ENCODE data around the gene CDK6.

The CDK6 gene

GRCh38 chr7:92669616-92670165 is 166.7 kb downstream of the CDK6 start:
- Histone ChIP-seq H3K4me1 (ENCODE audit: control extremely low read depth in 1 of 4, control insufficient read depth in 4 of 4, insufficient read depth in 4 of 4, low read length in 3 of 4) (peaks cover 0 to 24% (median 7%) of the 10 kb centered on the region in 4 experiments), H3K27ac (ENCODE audit: insufficient read depth in 1 of 2, low read depth in 1 of 2, low read length in 2 of 2, poor library complexity in 1 of 2, severe bottlenecking in 2 of 2) (no peak overlapping the region), H3K36me3 (ENCODE audit: control insufficient read depth in 4 of 4, insufficient read depth in 4 of 4, low read length in 3 of 4) (peaks cover 30 to 76% (median 60%) of the 10 kb centered on the region in 4 experiments), H3K9me3 (ENCODE audit: control extremely low read depth in 1 of 5, control insufficient read depth in 4 of 5, insufficient read depth in 2 of 5, low read depth in 1 of 5, low read length in 4 of 5) (peaks cover 0 to 2% (median 0%) of the 10 kb centered on the region in 5 experiments), H3K4me3 (ENCODE audit: control insufficient read depth in 1 of 7, extremely low read depth in 1 of 7, insufficient read depth in 4 of 7, low read depth in 2 of 7, low read length in 6 of 7) (no peak overlapping the region), H3K27me3 (replicated peaks in 2 of 5; ENCODE audit: control insufficient read depth in 4 of 5, insufficient read depth in 5 of 5, low read length in 4 of 5) (no peaks in the 10 kb centered on the region)
- WGBS (ENCODE audit: insufficient coverage): 100% methylated on average over 1 of the region's 3 CpGs
- ChIA-PET CTCF (no interaction called here), POLR2A (no interaction called here)
- DNase-seq: no peak

GRCh38 chr7:92668564-92668963 is 167.8 kb downstream of the CDK6 start:
- ChIA-PET POLR2A (no interaction called here), CTCF (interaction anchor here (1.1 kb wide), 1 partner anchor 24 kb away, joined by 3 read pairs; no protein-coding TSS in a partner anchor)
- H3K4me3 ChIP-seq (ENCODE audit: control insufficient read depth in 1 of 7, extremely low read depth in 1 of 7, insufficient read depth in 4 of 7, low read depth in 2 of 7, low read length in 6 of 7): no peak overlapping the region
- H3K27ac ChIP-seq (ENCODE audit: insufficient read depth in 1 of 2, low read depth in 1 of 2, low read length in 2 of 2, poor library complexity in 1 of 2, severe bottlenecking in 2 of 2): peak overlapping the region in 1 of 2 experiments; percentile 8
- H3K27me3 ChIP-seq (replicated peaks in 2 of 5; ENCODE audit: control insufficient read depth in 4 of 5, insufficient read depth in 5 of 5, low read length in 4 of 5): no peaks in the 10 kb centered on the region
- peaks cover 0 to 2% (median 0%) of the 10 kb centered on the region in 5 experiments for H3K9me3 ChIP-seq (ENCODE audit: control extremely low read depth in 1 of 5, control insufficient read depth in 4 of 5, insufficient read depth in 2 of 5, low read depth in 1 of 5, low read length in 4 of 5)
- H3K36me3 ChIP-seq (ENCODE audit: control insufficient read depth in 4 of 4, insufficient read depth in 4 of 4, low read length in 3 of 4): peaks cover 28 to 81% (median 61%) of the 10 kb centered on the region in 4 experiments
- no peak for DNase-seq
- peaks cover 0 to 27% (median 3%) of the 10 kb centered on the region in 4 experiments for H3K4me1 ChIP-seq (ENCODE audit: control extremely low read depth in 1 of 4, control insufficient read depth in 4 of 4, insufficient read depth in 4 of 4, low read length in 3 of 4)

DNA sequence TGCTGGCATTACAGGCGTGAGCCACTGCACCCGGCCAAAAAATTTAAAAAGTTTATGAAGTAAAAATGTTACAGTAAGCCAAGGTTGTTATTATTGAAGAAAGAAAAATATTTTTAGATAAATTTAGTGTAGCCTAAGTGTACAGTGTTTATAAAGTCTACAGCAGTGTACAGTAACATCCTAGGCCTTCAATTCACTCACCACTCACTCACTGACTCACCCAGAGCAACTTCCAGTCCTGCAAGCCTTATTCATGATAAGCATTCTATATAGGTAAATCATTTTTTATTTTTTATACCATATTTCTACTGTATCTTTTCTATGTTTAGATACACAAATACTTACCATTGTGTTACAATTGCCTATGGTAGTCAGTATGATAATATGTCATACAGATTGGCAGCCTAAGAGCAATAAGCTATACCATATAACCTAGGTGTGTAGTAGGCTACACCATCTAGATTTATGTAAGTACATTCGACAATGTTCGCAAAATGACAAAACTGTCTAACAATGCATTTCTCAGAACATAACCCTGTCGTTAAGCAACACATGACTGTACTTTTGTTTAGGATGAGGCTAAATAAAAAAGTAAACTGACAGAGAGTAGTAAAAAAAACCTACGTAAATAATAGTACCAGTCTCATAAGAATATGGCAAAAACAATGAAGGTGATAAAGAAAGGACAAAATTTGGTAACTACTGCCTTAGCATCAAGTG is 168.4 kb downstream of the CDK6 start:
- no peak overlapping the region for H3K27ac ChIP-seq (ENCODE audit: insufficient read depth in 1 of 2, low read depth in 1 of 2, low read length in 2 of 2, poor library complexity in 1 of 2, severe bottlenecking in 2 of 2)
- H3K4me1 ChIP-seq (ENCODE audit: control extremely low read depth in 1 of 4, control insufficient read depth in 4 of 4, insufficient read depth in 4 of 4, low read length in 3 of 4): peaks cover 0 to 31% (median 3%) of the 10 kb centered on the region in 4 experiments
- DNase-seq: no peak
- peaks cover 0 to under 1% (median 0%) of the 10 kb centered on the region in 5 experiments for H3K9me3 ChIP-seq (ENCODE audit: control extremely low read depth in 1 of 5, control insufficient read depth in 4 of 5, insufficient read depth in 2 of 5, low read depth in 1 of 5, low read length in 4 of 5)
- ChIA-PET POLR2A (interaction anchor here (1.8 kb wide), 1 partner anchor 23 kb away, joined by 5 read pairs; no protein-coding TSS in a partner anchor), CTCF (interaction anchor here (1.1 to 1.2 kb wide), 2 partner anchors 13 to 23 kb away, joined by 3 read pairs; no protein-coding TSS in a partner anchor)
- WGBS (ENCODE audit: insufficient coverage): 100% methylated on average over 2 of the region's 6 CpGs
- peaks cover 27 to 83% (median 58%) of the 10 kb centered on the region in 4 experiments for H3K36me3 ChIP-seq (ENCODE audit: control insufficient read depth in 4 of 4, insufficient read depth in 4 of 4, low read length in 3 of 4)
- H3K27me3 ChIP-seq (replicated peaks in 2 of 5; ENCODE audit: control insufficient read depth in 4 of 5, insufficient read depth in 5 of 5, low read length in 4 of 5): no peaks in the 10 kb centered on the region
- no peak overlapping the region for H3K4me3 ChIP-seq (ENCODE audit: control insufficient read depth in 1 of 7, extremely low read depth in 1 of 7, insufficient read depth in 4 of 7, low read depth in 2 of 7, low read length in 6 of 7)

DNA sequence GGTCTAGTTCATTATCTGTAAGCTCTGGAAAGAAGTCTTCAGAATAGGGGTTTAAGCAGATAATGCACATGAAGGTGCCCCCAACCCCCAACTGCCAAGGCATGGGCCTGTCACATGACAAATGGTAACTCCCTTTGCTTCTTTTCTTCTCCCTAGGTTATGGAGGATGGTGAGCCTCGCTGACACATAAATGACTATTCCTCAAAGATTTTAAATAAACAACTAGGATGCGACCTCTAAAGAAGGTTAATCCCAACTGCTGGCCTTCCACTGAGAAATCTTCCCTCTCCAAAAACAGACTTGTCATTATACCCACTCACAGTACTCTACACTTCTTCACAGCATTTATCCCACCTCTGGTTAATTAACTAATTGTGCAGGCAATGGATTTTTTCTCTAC is 170.4 kb downstream of the CDK6 start:
- Histone ChIP-seq H3K27me3 (replicated peaks in 2 of 5; ENCODE audit: control insufficient read depth in 4 of 5, insufficient read depth in 5 of 5, low read length in 4 of 5) (no peaks in the 10 kb centered on the region), H3K4me1 (ENCODE audit: control extremely low read depth in 1 of 4, control insufficient read depth in 4 of 4, insufficient read depth in 4 of 4, low read length in 3 of 4) (peaks cover 1 to 35% (median 3%) of the 10 kb centered on the region in 4 experiments), H3K36me3 (ENCODE audit: control insufficient read depth in 4 of 4, insufficient read depth in 4 of 4, low read length in 3 of 4) (peaks cover 24 to 84% (median 58%) of the 10 kb centered on the region in 4 experiments), H3K4me3 (ENCODE audit: control insufficient read depth in 1 of 7, extremely low read depth in 1 of 7, insufficient read depth in 4 of 7, low read depth in 2 of 7, low read length in 6 of 7) (no peak overlapping the region), H3K9me3 (ENCODE audit: control extremely low read depth in 1 of 5, control insufficient read depth in 4 of 5, insufficient read depth in 2 of 5, low read depth in 1 of 5, low read length in 4 of 5) (no peaks in the 10 kb centered on the region), H3K27ac (ENCODE audit: insufficient read depth in 1 of 2, low read depth in 1 of 2, low read length in 2 of 2, poor library complexity in 1 of 2, severe bottlenecking in 2 of 2) (peak overlapping the region in 1 of 2 experiments; percentile 40)
- WGBS (ENCODE audit: insufficient coverage): 94% methylated on average over 2 of the region's 2 CpGs
- ChIA-PET CTCF (interaction anchor here (1.8 kb wide), 1 partner anchor 9 kb away, joined by 8 read pairs; no protein-coding TSS in a partner anchor), POLR2A (no interaction called here)
- DNase-seq: no peak

DNA sequence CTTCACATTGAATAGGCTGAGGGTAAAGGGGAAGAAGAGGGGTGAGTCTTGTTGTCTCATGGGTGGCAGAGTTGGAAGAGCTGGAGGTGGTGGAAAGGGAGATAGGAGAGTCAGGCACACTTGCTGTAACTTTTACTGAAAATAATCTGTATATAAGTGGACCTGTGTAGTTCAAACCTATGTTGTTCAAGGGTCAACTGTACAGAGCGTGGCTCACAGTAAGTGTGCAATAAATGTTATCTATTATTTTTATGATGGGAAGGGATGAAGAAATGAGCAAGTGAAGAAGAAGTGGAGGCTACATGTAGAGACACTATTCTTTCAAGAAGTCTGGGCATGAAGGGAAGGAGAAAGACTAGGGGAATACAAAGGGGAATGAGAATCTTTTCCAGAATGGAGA is 174.7 kb downstream of the CDK6 start:
- POLR2A ChIA-PET: no interaction called here
- peak in 1 of 3 donors; percentile 44 for DNase-seq
- Histone ChIP-seq H3K27me3 (replicated peaks in 2 of 5; ENCODE audit: control insufficient read depth in 4 of 5, insufficient read depth in 5 of 5, low read length in 4 of 5) (no peaks in the 10 kb centered on the region), H3K36me3 (ENCODE audit: control insufficient read depth in 4 of 4, insufficient read depth in 4 of 4, low read length in 3 of 4) (peaks cover 20 to 69% (median 51%) of the 10 kb centered on the region in 4 experiments), H3K4me3 (ENCODE audit: control insufficient read depth in 1 of 7, extremely low read depth in 1 of 7, insufficient read depth in 4 of 7, low read depth in 2 of 7, low read length in 6 of 7) (no peak overlapping the region), H3K27ac (ENCODE audit: insufficient read depth in 1 of 2, low read depth in 1 of 2, low read length in 2 of 2, poor library complexity in 1 of 2, severe bottlenecking in 2 of 2) (peak overlapping the region in 1 of 2 experiments; percentile 46), H3K9me3 (ENCODE audit: control extremely low read depth in 1 of 5, control insufficient read depth in 4 of 5, insufficient read depth in 2 of 5, low read depth in 1 of 5, low read length in 4 of 5) (no peaks in the 10 kb centered on the region), H3K4me1 (ENCODE audit: control extremely low read depth in 1 of 4, control insufficient read depth in 4 of 4, insufficient read depth in 4 of 4, low read length in 3 of 4) (peaks cover 9 to 75% (median 32%) of the 10 kb centered on the region in 4 experiments)
- 100% methylated on average over 1 of the region's 1 CpG for WGBS (ENCODE audit: insufficient coverage)
- CTCF ChIA-PET: interaction anchor here (0.6 to 2.7 kb wide), 5 partner anchors 12 to 171 kb away, joined by 3 to 10 read pairs (median 4); no protein-coding TSS in a partner anchor

- Histone ChIP-seq H3K27me3 (replicated peaks in 2 of 5; ENCODE audit: control insufficient read depth in 4 of 5, insufficient read depth in 5 of 5, low read length in 4 of 5) (no peaks in the 10 kb centered on the region), H3K4me1 (ENCODE audit: control extremely low read depth in 1 of 4, control insufficient read depth in 4 of 4, insufficient read depth in 4 of 4, low read length in 3 of 4) (peaks cover 20 to 82% (median 46%) of the 10 kb centered on the region in 4 experiments), H3K27ac (ENCODE audit: insufficient read depth in 1 of 2, low read depth in 1 of 2, low read length in 2 of 2, poor library complexity in 1 of 2, severe bottlenecking in 2 of 2) (peak overlapping the region; percentile 75 to 81), H3K9me3 (ENCODE audit: control extremely low read depth in 1 of 5, control insufficient read depth in 4 of 5, insufficient read depth in 2 of 5, low read depth in 1 of 5, low read length in 4 of 5) (no peaks in the 10 kb centered on the region), H3K36me3 (ENCODE audit: control insufficient read depth in 4 of 4, insufficient read depth in 4 of 4, low read length in 3 of 4) (peaks cover 16 to 69% (median 37%) of the 10 kb centered on the region in 4 experiments), H3K4me3 (ENCODE audit: control insufficient read depth in 1 of 7, extremely low read depth in 1 of 7, insufficient read depth in 4 of 7, low read depth in 2 of 7, low read length in 6 of 7) (no peak overlapping the region)
- WGBS (ENCODE audit: insufficient coverage): 100% methylated on average over 1 of the region's 4 CpGs
- no peak for DNase-seq
- ChIA-PET POLR2A (interaction anchor here (0.6 to 1.0 kb wide), 2 partner anchors 8 to 25 kb away, joined by 3 read pairs; no protein-coding TSS in a partner anchor), CTCF (interaction anchor here (1.2 to 1.4 kb wide), 3 partner anchors 17 to 38 kb away, joined by 3 to 4 read pairs (median 3); no protein-coding TSS in a partner anchor)
These were observed 177.7 kb downstream of the CDK6 start for GRCh38 chr7:92658671-92659070.

All from common myeloid progenitor, CD34-positive (primary cell).